ENCODE results near the gene TAF11L11. TPM values are rescaled to one million over a fixed set of nuclear protein-coding genes. Genes with fewer than 3 reads are reported as not detected.
"Not testable (repeated sequence)": the region's sequence is repeated elsewhere in the genome, so short reads cannot be mapped to it uniquely, and the experiment has no call there.

The TAF11L11 gene
- total RNA-seq (2014; rRNA removed; shearing (Covaris generic)) (not detected in 2 replicates), polyA plus RNA-seq (2016; fragmentation: Nextera tagmentation; extraction: Ambion mirVana) (not detected in 2 replicates)

- H3K4me2 ChIP-seq (ENCODE audit: unreplicated experiment); DNase-seq; in situ Hi-C loops (cut with MboI): not testable (repeated sequence)
Observed at GRCh38 chr5:17603880-17604279, at the start of gene TAF11L11. Gene TAF11L11, plus strand, starts transcription at chr5:17604183.

GRCh38 chr5:17585658-17586057 lies 18.3 kb upstream of the TAF11L11 start, which contains the start of gene TAF11L7:
Gene TAF11L7, minus strand, starts transcription at chr5:17585758.
- H3K9me2 ChIP-seq (ENCODE audit: insufficient read depth); in situ Hi-C loops (cut with MboI); H4K20me1 ChIP-seq (ENCODE audit: insufficient read depth): not testable (repeated sequence)

More at GRCh38 chr5:17603880-17604279, at the start of gene TAF11L11:
- H3K79me2 ChIP-seq (ENCODE audit: insufficient read depth); H3K4me3 ChIP-seq; H3K4me1 ChIP-seq (ENCODE audit: insufficient read depth); H3K9ac ChIP-seq; H3K9me3 ChIP-seq (ENCODE audit: low read depth); H2AFZ ChIP-seq; H3F3A ChIP-seq (ENCODE audit: insufficient read depth); H4K20me1 ChIP-seq (ENCODE audit: insufficient read depth); H3K27ac ChIP-seq; H3K27me3 ChIP-seq (replicated peaks; ENCODE audit: insufficient read depth); H3K9me2 ChIP-seq (ENCODE audit: insufficient read depth); H3K36me3 ChIP-seq (ENCODE audit: low read depth): not testable (repeated sequence)
- 27% methylated on average over 6 of the region's 6 CpGs for WGBS, 2 experiments (ENCODE audit: low coverage in 1 of 2, low lambda C conversion rate in 2 of 2, missing lambda C conversion rate in 2 of 2)

GRCh38 chr5:17590860-17591259 lies 13.1 kb upstream of the TAF11L11 start, which contains the start of gene TAF11L8:
Gene TAF11L8, minus strand, starts transcription at chr5:17590960.
- H3F3A ChIP-seq (ENCODE audit: insufficient read depth); H3K36me3 ChIP-seq (ENCODE audit: low read depth); H3K9me3 ChIP-seq (ENCODE audit: low read depth); H3K9ac ChIP-seq; H3K79me2 ChIP-seq (ENCODE audit: insufficient read depth); H3K4me1 ChIP-seq (ENCODE audit: insufficient read depth); H3K4me2 ChIP-seq (ENCODE audit: unreplicated experiment); H4K20me1 ChIP-seq (ENCODE audit: insufficient read depth); H3K27ac ChIP-seq; H3K9me2 ChIP-seq (ENCODE audit: insufficient read depth); H3K27me3 ChIP-seq (replicated peaks; ENCODE audit: insufficient read depth); DNase-seq; H2AFZ ChIP-seq; H3K4me3 ChIP-seq; in situ Hi-C loops (cut with MboI): not testable (repeated sequence)
- WGBS, 2 experiments (ENCODE audit: low coverage in 1 of 2, low lambda C conversion rate in 2 of 2, missing lambda C conversion rate in 2 of 2) = no CpG with 5 or more reads among the region's 16 CpGs

More at GRCh38 chr5:17585658-17586057, 18.3 kb upstream of the TAF11L11 start, which contains the start of gene TAF11L7:
- H3K4me2 ChIP-seq (ENCODE audit: unreplicated experiment); H3F3A ChIP-seq (ENCODE audit: insufficient read depth); DNase-seq; H3K4me1 ChIP-seq (ENCODE audit: insufficient read depth); H2AFZ ChIP-seq; H3K79me2 ChIP-seq (ENCODE audit: insufficient read depth); H3K4me3 ChIP-seq; H3K9ac ChIP-seq; H3K27ac ChIP-seq; H3K9me3 ChIP-seq (ENCODE audit: low read depth); H3K36me3 ChIP-seq (ENCODE audit: low read depth); H3K27me3 ChIP-seq (replicated peaks; ENCODE audit: insufficient read depth): not testable (repeated sequence)
- WGBS, 2 experiments (ENCODE audit: low coverage in 1 of 2, low lambda C conversion rate in 2 of 2, missing lambda C conversion rate in 2 of 2) = no CpG with 5 or more reads among the region's 16 CpGs

GRCh38 chr5:17594255-17594654 lies 9.7 kb upstream of the TAF11L11 start, which contains the start of gene TAF11L9:
Gene TAF11L9, minus strand, starts transcription at chr5:17594394.
- H3K79me2 ChIP-seq (ENCODE audit: insufficient read depth); H3F3A ChIP-seq (ENCODE audit: insufficient read depth); H3K36me3 ChIP-seq (ENCODE audit: low read depth); H3K4me1 ChIP-seq (ENCODE audit: insufficient read depth); DNase-seq; H3K4me2 ChIP-seq (ENCODE audit: unreplicated experiment); H3K9me3 ChIP-seq (ENCODE audit: low read depth); H3K9me2 ChIP-seq (ENCODE audit: insufficient read depth); H3K4me3 ChIP-seq; in situ Hi-C loops (cut with MboI); H3K9ac ChIP-seq; H3K27ac ChIP-seq; H4K20me1 ChIP-seq (ENCODE audit: insufficient read depth); H2AFZ ChIP-seq; H3K27me3 ChIP-seq (replicated peaks; ENCODE audit: insufficient read depth): not testable (repeated sequence)
- 58 to 63% methylated on average over 12 to 13 of the region's 15 CpGs for WGBS, 2 experiments (ENCODE audit: low coverage in 1 of 2, low lambda C conversion rate in 2 of 2, missing lambda C conversion rate in 2 of 2)

DNA sequence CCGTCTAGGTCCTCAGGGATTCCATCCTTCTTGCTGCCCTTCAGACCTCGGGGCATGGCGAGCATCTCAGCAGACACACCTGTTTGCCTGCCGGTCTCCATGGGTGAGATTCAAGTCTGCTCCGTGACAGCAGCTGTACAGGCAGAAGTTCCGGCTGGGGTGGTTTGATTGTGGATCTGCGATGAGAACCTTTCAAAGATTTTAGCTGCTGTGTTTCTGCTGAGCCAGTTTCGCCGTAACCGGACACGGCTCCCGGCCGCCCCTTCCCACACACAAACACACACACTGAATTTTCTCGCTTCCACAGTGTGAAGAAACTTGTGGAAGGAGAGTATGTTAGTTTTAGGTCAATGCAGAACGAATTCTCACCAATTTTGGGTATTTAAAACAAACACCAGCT lies 6.3 kb upstream of the TAF11L11 start, which contains the start of gene TAF11L10:
TSS of gene TAF11L10 (minus strand) at position 101 of the 400 bp plus-strand sequence.
- not testable (repeated sequence) for H2AFZ ChIP-seq

More for the DNA sequence above, 6.3 kb upstream of the TAF11L11 start, which contains the start of gene TAF11L10:
- in situ Hi-C loops (cut with MboI); H3F3A ChIP-seq (ENCODE audit: insufficient read depth); H3K27ac ChIP-seq; H3K9ac ChIP-seq; H3K4me2 ChIP-seq (ENCODE audit: unreplicated experiment); H3K4me3 ChIP-seq; H3K36me3 ChIP-seq (ENCODE audit: low read depth); H3K9me2 ChIP-seq (ENCODE audit: insufficient read depth); H3K79me2 ChIP-seq (ENCODE audit: insufficient read depth); H3K9me3 ChIP-seq (ENCODE audit: low read depth); H3K27me3 ChIP-seq (replicated peaks; ENCODE audit: insufficient read depth); H3K4me1 ChIP-seq (ENCODE audit: insufficient read depth); DNase-seq; H4K20me1 ChIP-seq (ENCODE audit: insufficient read depth): not testable (repeated sequence)
- WGBS, 2 experiments (ENCODE audit: low coverage in 1 of 2, low lambda C conversion rate in 2 of 2, missing lambda C conversion rate in 2 of 2) = no CpG with 5 or more reads among the region's 15 CpGs
